Liver (tissue), 9 donors: Measurements from ENCODE around the gene DUSP2. TPM values are rescaled to one million over a fixed set of nuclear protein-coding genes. Genes with fewer than 3 reads are reported as not detected.

ENCODE experiments used
- DNase-seq: peaks from one replicate; pipeline ENCODE4 v3.0.0-alpha.2; 2017; ENCODE audit warnings: low spot score
- H3K27ac ChIP-seq, 2 donors: one replicate each; pipeline ENCODE4 v1.7.0; 2013; ENCODE audit warnings: inconsistent platforms in 2 of 2, low read length in 2 of 2, control low read depth in 1 of 2, low read depth in 1 of 2, mild to moderate bottlenecking in 1 of 2
- H3K27me3 ChIP-seq, 4 donors: one replicate each; pipeline versions ENCODE4 v1.6.1 to v1.7.0; 2013; ENCODE audit warnings: low read length in 3 of 4, inconsistent platforms in 1 of 4, mild to moderate bottlenecking in 1 of 4, moderate library complexity in 1 of 4; ENCODE audit not compliant: control insufficient read depth in 4 of 4, insufficient read depth in 4 of 4
- H3K36me3 ChIP-seq, 4 donors: one replicate each; pipeline versions ENCODE4 v1.6.1 to v1.7.0; 2013; ENCODE audit warnings: low read length in 3 of 4, mild to moderate bottlenecking in 3 of 4, low read depth in 1 of 4, moderate library complexity in 1 of 4; ENCODE audit not compliant: control insufficient read depth in 4 of 4, insufficient read depth in 3 of 4
- H3K4me1 ChIP-seq, 4 donors: one replicate each; pipeline versions ENCODE4 v1.6.1 to v1.7.0; 2013; ENCODE audit warnings: low read length in 3 of 4, mild to moderate bottlenecking in 3 of 4, moderate library complexity in 1 of 4; ENCODE audit not compliant: control insufficient read depth in 4 of 4, insufficient read depth in 4 of 4
- H3K4me3 ChIP-seq, 3 donors: one replicate each; pipeline versions ENCODE4 v1.6.1 to v1.7.0; 2013; ENCODE audit warnings: low read length in 3 of 3, control low read depth in 1 of 3, low read depth in 1 of 3, mild to moderate bottlenecking in 1 of 3
- H3K9ac ChIP-seq, 2 donors: one replicate each; pipeline ENCODE4 v1.7.0; 2013; ENCODE audit warnings: low read length in 2 of 2, mild to moderate bottlenecking in 2 of 2, moderate library complexity in 2 of 2, control low read depth in 1 of 2, low read depth in 1 of 2
- H3K9me3 ChIP-seq, 4 donors: one replicate each; pipeline versions ENCODE4 v1.6.1 to v1.7.0; 2013; ENCODE audit warnings: low read length in 3 of 4; ENCODE audit not compliant: control insufficient read depth in 4 of 4
- CTCF ChIP-seq: fragments of 150-350 bp; IDR thresholded peaks from 2 replicates; pipeline ENCODE4 v1.5.1; 2017; ENCODE audit warnings: improper control_type of control experiment, low read depth, low read length; ENCODE audit not compliant: missing input control
- EGR1 ChIP-seq, 2 donors: IDR thresholded peaks; 2 replicates each; pipeline ENCODE4 v1.6.1; 2016 to 2018; ENCODE audit warnings: antibody characterized with exemption in 2 of 2, low read depth in 2 of 2
- FOXA1 ChIP-seq: IDR thresholded peaks from 2 replicates; pipeline ENCODE4 v1.6.1; 2016; ENCODE audit warnings: antibody characterized with exemption
- FOXA2 ChIP-seq: IDR thresholded peaks from 2 replicates; pipeline ENCODE4 v1.6.1; 2016; ENCODE audit warnings: antibody characterized with exemption
- GABPA ChIP-seq, 2 donors: IDR thresholded peaks in 1 of 2; conservative IDR thresholded peaks in 1 of 2; 2 replicates each; pipeline ENCODE4 v1.6.1; 2016; ENCODE audit warnings: antibody characterized with exemption in 2 of 2, mild to moderate bottlenecking in 1 of 2, moderate library complexity in 1 of 2
- HNF4A ChIP-seq, 2 donors: conservative IDR thresholded peaks; 2 replicates each; pipeline ENCODE4 v1.6.1; 2016; ENCODE audit warnings: antibody characterized with exemption in 2 of 2, mild to moderate bottlenecking in 2 of 2
- HNF4G ChIP-seq: IDR thresholded peaks from 2 replicates; pipeline ENCODE4 v1.6.1; 2016; ENCODE audit warnings: antibody characterized with exemption
- NR2F2 ChIP-seq: IDR thresholded peaks from 2 replicates; pipeline ENCODE4 v1.6.1; 2016; ENCODE audit warnings: antibody characterized with exemption
- RAD21 ChIP-seq, 2 donors: IDR thresholded peaks; 2 replicates each; pipeline ENCODE4 v1.6.1; 2016; ENCODE audit warnings: antibody characterized with exemption in 2 of 2, mild to moderate bottlenecking in 2 of 2
- REST ChIP-seq: IDR thresholded peaks from 2 replicates; pipeline ENCODE4 v1.6.1; 2016; ENCODE audit warnings: antibody characterized with exemption, mild to moderate bottlenecking
- RXRA ChIP-seq, 2 donors: IDR thresholded peaks; 2 replicates each; pipeline ENCODE4 v1.6.1; 2017 to 2018; ENCODE audit warnings: antibody characterized with exemption in 2 of 2, mild to moderate bottlenecking in 1 of 2
- SP1 ChIP-seq: IDR thresholded peaks from 2 replicates; pipeline ENCODE4 v1.6.1; 2018; ENCODE audit warnings: antibody characterized with exemption, mild to moderate bottlenecking
- WGBS: extraction: QIAGEN DNeasy Blood & Tissue Kit; methylation state at CpG from one replicate; pipeline ENCODE4 v1.1.7; 2013; 5-methylcytosine and 5-hydroxymethylcytosine counted together
- polyA plus RNA-seq, 2 donors: library from polyadenylated mRNA; stranded (reverse) in 1 of 2; unstranded in 1 of 2; fragments of 200-250 nt in 1 of 2; fragments of >200 nt in 1 of 2; fragmentation: Nextera tagmentation in 1 of 2; extraction: Ambion mirVana in 1 of 2; gene quantifications; one replicate each; pipeline versions ENCODE4 v1.2.1 to v1.2.3, GENCODE V29; 2013 to 2015
- total RNA-seq, 2 donors: library from RNA; depleted of rRNA; stranded (reverse); fragments of >200 nt; gene quantifications; one replicate each; pipeline ENCODE4 v1.2.3, GENCODE V29; 2014
- TF ChIP-seq, protein P1 (sequence below): IDR thresholded peaks from 2 replicates; pipeline ENCODE4 v1.6.1; 2016; ENCODE audit warnings: antibody characterized with exemption
- TF ChIP-seq, protein P2 (sequence below): IDR thresholded peaks from 2 replicates; pipeline ENCODE4 v1.6.1; 2016; ENCODE audit warnings: antibody characterized with exemption
- donor health status: healthy.
- donor health status: healthy.
- donor health status: healthy.
- donor health status: healthy.
- donor health status: healthy.

The DUSP2 gene
- total and polyA plus RNA-seq, 4 donors, result 0.99 to 2.8 (median 1.6) TPM

GRCh38 chr2:96115631-96116423 lies 29.4 kb downstream of the DUSP2 start:
- no peaks in the 10 kb centered on the region for H3K36me3 ChIP-seq
- peaks cover 0 to 6% (median 3%) of the 10 kb centered on the region in 4 donors for H3K4me1 ChIP-seq
- peaks cover 0 to 3% (median 0%) of the 10 kb centered on the region in 4 donors for H3K27me3 ChIP-seq
- TF ChIP-seq GABPA (IDR thresholded peaks at IDR 0.05 in 1 of 2, conservative IDR thresholded peaks at IDR 0.05 in 1 of 2) (no peak), SP1 (no peak), RAD21 (IDR thresholded peaks at IDR 0.05) (no peak), FOXA2 (no peak), NR2F2 (no peak), CTCF (no peak), EGR1 (IDR thresholded peaks at IDR 0.05; ENCODE audit: low read depth in 2 of 2) (no peak), RXRA (IDR thresholded peaks at IDR 0.05) (no peak), FOXA1 (no peak), HNF4A (conservative IDR thresholded peaks at IDR 0.05) (no peak), HNF4G (no peak), REST (no peak)
- TF ChIP-seq, protein P1, sequence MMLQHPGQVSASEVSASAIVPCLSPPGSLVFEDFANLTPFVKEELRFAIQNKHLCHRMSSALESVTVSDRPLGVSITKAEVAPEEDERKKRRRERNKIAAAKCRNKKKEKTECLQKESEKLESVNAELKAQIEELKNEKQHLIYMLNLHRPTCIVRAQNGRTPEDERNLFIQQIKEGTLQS, result no peak
- TF ChIP-seq, protein P2, sequence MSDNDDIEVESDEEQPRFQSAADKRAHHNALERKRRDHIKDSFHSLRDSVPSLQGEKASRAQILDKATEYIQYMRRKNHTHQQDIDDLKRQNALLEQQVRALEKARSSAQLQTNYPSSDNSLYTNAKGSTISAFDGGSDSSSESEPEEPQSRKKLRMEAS, result no peak
- no peaks in the 10 kb centered on the region for H3K9me3 ChIP-seq
- H3K9ac ChIP-seq, result no peak overlapping the region
- peak overlapping the region in 1 of 3 donors; percentile 63 for H3K4me3 ChIP-seq
- DNase-seq, result no peak
- 43% methylated on average over 77 of the region's 77 CpGs for WGBS
- H3K27ac ChIP-seq, result peak overlapping the region in 1 of 2 donors; percentile 44

DNA sequence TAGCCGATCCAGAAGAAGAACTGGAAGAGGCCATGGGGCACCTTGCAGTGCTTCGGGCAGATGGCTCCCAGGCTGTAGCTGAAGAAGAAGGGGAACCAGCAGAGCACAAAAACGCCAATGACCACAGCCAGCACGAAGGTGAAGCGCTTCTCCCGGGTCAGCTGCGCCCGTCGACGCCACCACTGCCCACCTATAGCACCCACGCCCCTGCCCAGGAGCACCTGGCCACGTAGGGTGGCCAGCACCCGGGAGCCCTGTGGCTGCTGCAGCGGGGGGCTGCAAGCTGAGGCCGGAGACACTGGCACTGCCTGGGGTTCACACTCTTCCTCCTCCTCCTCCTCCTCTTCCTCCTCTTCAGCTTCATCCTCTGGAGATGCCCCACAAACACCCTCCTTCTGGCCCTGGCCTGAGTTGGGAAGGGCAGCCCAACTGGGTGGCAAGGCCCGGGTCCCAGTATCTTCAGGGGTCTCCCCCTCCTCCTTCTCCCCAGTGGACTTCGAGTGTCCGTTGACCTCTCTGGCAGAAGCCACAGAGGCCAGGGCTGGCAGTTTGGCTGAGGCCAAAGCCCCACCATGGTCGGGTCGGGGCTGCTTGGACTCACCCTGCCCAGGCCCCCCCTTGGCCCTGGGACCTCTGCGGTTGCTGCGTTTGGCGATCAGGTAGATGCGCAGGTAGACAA lies 30.2 kb downstream of the DUSP2 start:
- Histone ChIP-seq H3K9me3 (no peaks in the 10 kb centered on the region), H3K27me3 (peaks cover 0 to 3% (median 0%) of the 10 kb centered on the region in 4 donors), H3K9ac (no peak overlapping the region), H3K4me1 (peaks cover 0 to 6% (median 3%) of the 10 kb centered on the region in 4 donors), H3K36me3 (no peaks in the 10 kb centered on the region), H3K4me3 (peak overlapping the region in 1 of 3 donors; percentile 63), H3K27ac (peak overlapping the region; percentile 1 to 46)
- TF ChIP-seq CTCF, result no peak
- TF ChIP-seq, protein P2, result no peak
- no peak for TF ChIP-seq EGR1 (IDR thresholded peaks at IDR 0.05; ENCODE audit: low read depth in 2 of 2)
- TF ChIP-seq HNF4A (conservative IDR thresholded peaks at IDR 0.05), result no peak
- TF ChIP-seq SP1, result no peak
- WGBS, result 88% methylated on average over 24 of the region's 24 CpGs
- DNase-seq, result no peak
